Kidney epithelial cell (primary cell): Measurements from ENCODE around the gene FBLN5. TPM values are rescaled to one million over a fixed set of nuclear protein-coding genes. Genes with fewer than 3 reads are reported as not detected.

Experiments
- DNase-seq: peaks from one replicate; pipeline ENCODE4 v3.0.0-alpha.2; 2010; ENCODE audit warnings: low read depth
- H3K27me3 ChIP-seq: 2 replicates; pipeline ENCODE4 v1.6.0; 2011; ENCODE audit warnings: low read length; ENCODE audit not compliant: control insufficient read depth, insufficient read depth
- H3K36me3 ChIP-seq: 2 replicates; pipeline ENCODE4 v1.5.1; 2011; ENCODE audit warnings: low read length; ENCODE audit not compliant: control insufficient read depth, insufficient read depth
- H3K4me3 ChIP-seq: 2 replicates; pipeline ENCODE4 v1.5.1; 2011; ENCODE audit warnings: low read depth, mild to moderate bottlenecking, control low read depth, low read length
- CTCF ChIP-seq: IDR thresholded peaks from 2 replicates; pipeline ENCODE4 v1.5.1; 2011; ENCODE audit warnings: mild to moderate bottlenecking, moderate library complexity, low read length, control low read depth, inconsistent platforms; ENCODE audit not compliant: insufficient read depth, poor library complexity, severe bottlenecking
- total RNA-seq: library from RNA; depleted of rRNA; stranded (reverse); fragments of >200 nt; gene quantifications from 2 replicates; pipeline ENCODE4 v1.2.3, GENCODE V29; 2015

Gene FBLN5
- total RNA-seq: 4.8 and 6.0 TPM in 2 replicates

GRCh38 chr14:91947475-91948184 is at the start of gene FBLN5:
TSS of gene FBLN5 (minus strand) at chr14:91947694. CDS start at chr14:91947229, 465 bp downstream.
- Histone ChIP-seq H3K36me3 (no peaks in the 10 kb centered on the region), H3K4me3 (peak within 1 kb of the TSS; percentile 51), H3K27me3 (peaks cover 3% of the 10 kb centered on the region)
- no peak for TF ChIP-seq CTCF
- DNase-seq: peak; percentile 18

- Histone ChIP-seq H3K27me3 (no peaks in the 10 kb centered on the region), H3K36me3 (no peaks in the 10 kb centered on the region), H3K4me3 (no peak overlapping the region)
- TF ChIP-seq CTCF: peak; percentile 61
- peak; percentile 87 for DNase-seq
Measured at GRCh38 chr14:91996948-91997371, 49.5 kb upstream of the FBLN5 start.

- H3K4me3 ChIP-seq: no peak overlapping the region
- TF ChIP-seq CTCF: no peak
- H3K27me3 ChIP-seq: no peaks in the 10 kb centered on the region
- no peak for DNase-seq
- H3K36me3 ChIP-seq: no peaks in the 10 kb centered on the region
Measured at GRCh38 chr14:91987192-91987591, 39.7 kb upstream of the FBLN5 start.

GRCh38 chr14:91985521-91986255 is 38.2 kb upstream of the FBLN5 start:
- Histone ChIP-seq H3K36me3 (no peaks in the 10 kb centered on the region), H3K27me3 (no peaks in the 10 kb centered on the region), H3K4me3 (no peak overlapping the region)
- TF ChIP-seq CTCF: no peak
- no peak for DNase-seq

- H3K36me3 ChIP-seq: no peaks in the 10 kb centered on the region
- DNase-seq: peak; percentile 51
- H3K27me3 ChIP-seq: no peaks in the 10 kb centered on the region
- H3K4me3 ChIP-seq: no peak overlapping the region
- no peak for TF ChIP-seq CTCF
Measured at GRCh38 chr14:91985008-91985407, 37.5 kb upstream of the FBLN5 start.
